ENCODE data around the gene CNIH1. TPM values are rescaled to one million over a fixed set of nuclear protein-coding genes. Genes with fewer than 3 reads are reported as not detected.

Gene CNIH1
- total RNA-seq, 1 experiment from 2014 or later = 80.7 TPM

DNA sequence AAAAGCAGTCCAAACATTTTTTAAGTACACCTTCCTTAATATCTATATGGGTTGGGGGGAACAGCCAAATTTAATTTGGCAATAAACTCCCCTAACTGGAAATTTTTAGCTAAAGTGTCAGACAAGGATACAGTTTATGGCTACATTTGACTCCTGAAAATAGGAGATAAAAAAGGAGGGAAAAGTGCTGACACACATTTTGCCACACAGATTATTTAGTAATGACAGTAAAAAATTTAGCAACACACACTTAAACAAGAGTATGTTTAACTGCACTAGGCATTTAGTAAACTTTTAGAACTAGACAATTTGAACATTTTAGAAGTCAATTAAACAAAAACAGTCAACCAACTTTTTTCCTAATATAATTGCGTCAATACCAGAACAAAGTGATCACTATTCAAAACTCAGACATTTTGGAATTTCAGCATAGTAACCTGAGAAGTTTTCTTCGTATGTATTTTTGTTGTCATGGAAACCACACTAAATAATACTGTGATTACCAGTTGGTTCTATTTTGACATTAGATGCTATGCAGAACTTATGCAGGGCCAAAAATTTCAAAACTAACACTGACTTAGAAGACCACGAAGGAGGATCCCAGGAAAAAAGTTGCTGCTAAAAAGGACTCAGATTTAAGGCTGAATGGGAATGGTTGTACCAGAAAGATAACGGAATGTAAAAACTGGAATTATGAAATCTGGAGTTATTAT, 34.2 kb upstream of the CNIH1 start:
- Mint-ChIP-seq H3K27me3 (ENCODE audit: low read depth) (no peaks in the 10 kb centered on the region), H3K9me3 (no peaks in the 10 kb centered on the region), H3K4me3 (no peak overlapping the region), H3K27ac (no peak overlapping the region), H3K4me1 (peaks cover 16% of the 10 kb centered on the region), H3K36me3 (peaks cover 19% of the 10 kb centered on the region)
- ATAC-seq = no peak
- CTCF ChIA-PET = no interaction called here
- no peak for DNase-seq (ENCODE audit: low spot score)
- TF ChIP-seq TEAD4 (CRISPR knock-in tag; IDR thresholded peaks at IDR 0.05) (no peak), OVOL2 (CRISPR knock-in tag; IDR thresholded peaks at IDR 0.05; ENCODE audit: borderline replicate concordance) (no peak), ELF4 (CRISPR knock-in tag; IDR thresholded peaks at IDR 0.05; ENCODE audit: low read depth) (no peak), PRDM15 (CRISPR knock-in tag; IDR thresholded peaks at IDR 0.05) (no peak), USF1 (CRISPR knock-in tag; IDR thresholded peaks at IDR 0.05) (no peak), STAT6 (CRISPR knock-in tag; conservative IDR thresholded peaks at IDR 0.05; ENCODE audit: low read depth) (no peak), ATF1 (CRISPR knock-in tag; IDR thresholded peaks at IDR 0.05) (no peak), NFE2L1 (CRISPR knock-in tag; IDR thresholded peaks at IDR 0.05) (no peak), TCF7 (CRISPR knock-in tag; IDR thresholded peaks at IDR 0.05; ENCODE audit: low read depth) (no peak), ETV6 (CRISPR knock-in tag; IDR thresholded peaks at IDR 0.05) (no peak), NR2C2 (CRISPR knock-in tag; IDR thresholded peaks at IDR 0.05) (no peak)
- TF ChIP-seq, protein P1, sequence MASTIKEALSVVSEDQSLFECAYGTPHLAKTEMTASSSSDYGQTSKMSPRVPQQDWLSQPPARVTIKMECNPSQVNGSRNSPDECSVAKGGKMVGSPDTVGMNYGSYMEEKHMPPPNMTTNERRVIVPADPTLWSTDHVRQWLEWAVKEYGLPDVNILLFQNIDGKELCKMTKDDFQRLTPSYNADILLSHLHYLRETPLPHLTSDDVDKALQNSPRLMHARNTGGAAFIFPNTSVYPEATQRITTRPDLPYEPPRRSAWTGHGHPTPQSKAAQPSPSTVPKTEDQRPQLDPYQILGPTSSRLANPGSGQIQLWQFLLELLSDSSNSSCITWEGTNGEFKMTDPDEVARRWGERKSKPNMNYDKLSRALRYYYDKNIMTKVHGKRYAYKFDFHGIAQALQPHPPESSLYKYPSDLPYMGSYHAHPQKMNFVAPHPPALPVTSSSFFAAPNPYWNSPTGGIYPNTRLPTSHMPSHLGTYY (CRISPR knock-in tag; IDR thresholded peaks at IDR 0.05) = no peak
- TF ChIP-seq, protein P2, sequence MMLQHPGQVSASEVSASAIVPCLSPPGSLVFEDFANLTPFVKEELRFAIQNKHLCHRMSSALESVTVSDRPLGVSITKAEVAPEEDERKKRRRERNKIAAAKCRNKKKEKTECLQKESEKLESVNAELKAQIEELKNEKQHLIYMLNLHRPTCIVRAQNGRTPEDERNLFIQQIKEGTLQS (CRISPR knock-in tag; conservative IDR thresholded peaks at IDR 0.05) = no peak
- TF ChIP-seq, protein P3, sequence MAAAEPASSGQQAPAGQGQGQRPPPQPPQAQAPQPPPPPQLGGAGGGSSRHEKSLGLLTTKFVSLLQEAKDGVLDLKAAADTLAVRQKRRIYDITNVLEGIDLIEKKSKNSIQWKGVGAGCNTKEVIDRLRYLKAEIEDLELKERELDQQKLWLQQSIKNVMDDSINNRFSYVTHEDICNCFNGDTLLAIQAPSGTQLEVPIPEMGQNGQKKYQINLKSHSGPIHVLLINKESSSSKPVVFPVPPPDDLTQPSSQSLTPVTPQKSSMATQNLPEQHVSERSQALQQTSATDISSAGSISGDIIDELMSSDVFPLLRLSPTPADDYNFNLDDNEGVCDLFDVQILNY (CRISPR knock-in tag; IDR thresholded peaks at IDR 0.05) = no peak
- POLR2A ChIA-PET = no interaction called here

- Mint-ChIP-seq H3K27ac (0 out of 2 replicates have a peak overlapping the region, but pooled peaks have one; percentile 5), H3K9me3 (no peaks in the 10 kb centered on the region), H3K36me3 (peaks cover 16% of the 10 kb centered on the region), H3K4me3 (no peak overlapping the region), H3K27me3 (ENCODE audit: low read depth) (no peaks in the 10 kb centered on the region), H3K4me1 (peaks cover 16% of the 10 kb centered on the region)
- ChIA-PET CTCF (no interaction called here), POLR2A (no interaction called here)
- ATAC-seq (no peak), DNase-seq (ENCODE audit: low spot score) (no peak)
- TF ChIP-seq IRF2 (CRISPR knock-in tag; IDR thresholded peaks at IDR 0.05; ENCODE audit: borderline replicate concordance, low read depth) = no peak
- no peak for TF ChIP-seq NR1H2 (CRISPR knock-in tag; IDR thresholded peaks at IDR 0.05)
- TF ChIP-seq EMX1 (CRISPR knock-in tag; IDR thresholded peaks at IDR 0.05) = no peak
- no peak for TF ChIP-seq TCF7 (CRISPR knock-in tag; IDR thresholded peaks at IDR 0.05; ENCODE audit: low read depth)
- no peak for TF ChIP-seq NFYB (CRISPR knock-in tag; conservative IDR thresholded peaks at IDR 0.05; ENCODE audit: low read depth)
- TF ChIP-seq, protein P4, sequence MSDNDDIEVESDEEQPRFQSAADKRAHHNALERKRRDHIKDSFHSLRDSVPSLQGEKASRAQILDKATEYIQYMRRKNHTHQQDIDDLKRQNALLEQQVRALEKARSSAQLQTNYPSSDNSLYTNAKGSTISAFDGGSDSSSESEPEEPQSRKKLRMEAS (CRISPR knock-in tag; IDR thresholded peaks at IDR 0.05) = no peak
- TF ChIP-seq MXD4 (CRISPR knock-in tag; IDR thresholded peaks at IDR 0.05; ENCODE audit: borderline replicate concordance) = no peak
- TF ChIP-seq JUN (CRISPR knock-in tag; IDR thresholded peaks at IDR 0.05) = no peak
- no peak for TF ChIP-seq OVOL2 (CRISPR knock-in tag; IDR thresholded peaks at IDR 0.05; ENCODE audit: borderline replicate concordance)
- no peak for TF ChIP-seq NR2C2 (CRISPR knock-in tag; IDR thresholded peaks at IDR 0.05)
- no peak for TF ChIP-seq ATF2 (CRISPR knock-in tag; IDR thresholded peaks at IDR 0.05; ENCODE audit: borderline replicate concordance, low read depth)
- no peak for TF ChIP-seq GABPB1 (CRISPR knock-in tag; IDR thresholded peaks at IDR 0.05)
These were observed 33.1 kb upstream of the CNIH1 start for GRCh38 chr14:54474232-54474793.

All from WTC11 (cell line).